HG03460 (cell line): Measurements from ENCODE around the gene NCKAP5.
"Not testable (repeated sequence)": the region's sequence is repeated elsewhere in the genome, so short reads cannot be mapped to it uniquely, and the experiment has no call there.

Experiments used
- ATAC-seq: cut with Tn5 transposase; IDR thresholded peaks from one replicate; pipeline ENCODE4 v1.9.1; 2021; ENCODE audit not compliant: unreplicated experiment

NCKAP5 gene

GRCh38 chr2:132701810-132702209 lies 866.5 kb downstream of the NCKAP5 start:
- no peak for ATAC-seq

- ATAC-seq, result not testable (repeated sequence)
Observed at GRCh38 chr2:132699802-132700201, 868.5 kb downstream of the NCKAP5 start.

- not testable (repeated sequence) for ATAC-seq
Observed at GRCh38 chr2:132698347-132698746, 869.9 kb downstream of the NCKAP5 start.

GRCh38 chr2:132697556-132698205 lies 870.6 kb downstream of the NCKAP5 start:
- no peak for ATAC-seq

GRCh38 chr2:132692816-132693215 lies 875.4 kb downstream of the NCKAP5 start:
- ATAC-seq, result no peak

GRCh38 chr2:132691556-132691955 lies 876.7 kb downstream of the NCKAP5 start:
- ATAC-seq, result no peak

GRCh38 chr2:132690664-132691303 lies 877.5 kb downstream of the NCKAP5 start:
- no peak for ATAC-seq

GRCh38 chr2:132681766-132682165 lies 886.5 kb downstream of the NCKAP5 start:
- no peak for ATAC-seq

GRCh38 chr2:132680544-132680943 lies 887.7 kb downstream of the NCKAP5 start:
- no peak for ATAC-seq

- ATAC-seq, result no peak
Observed at GRCh38 chr2:132678483-132678882, 889.8 kb downstream of the NCKAP5 start.

GRCh38 chr2:132677661-132678060 lies 890.6 kb downstream of the NCKAP5 start:
- no peak for ATAC-seq

- no peak for ATAC-seq
Observed at GRCh38 chr2:132676999-132677398, 891.3 kb downstream of the NCKAP5 start.

GRCh38 chr2:132671151-132671835 lies 897.0 kb downstream of the NCKAP5 start:
- ATAC-seq, result no peak

GRCh38 chr2:132670496-132671150 lies 897.6 kb downstream of the NCKAP5 start:
- no peak for ATAC-seq

- ATAC-seq, result no peak
Observed at GRCh38 chr2:132669908-132670495, 898.3 kb downstream of the NCKAP5 start, which contains the start of gene LYPD1. LYPD1 (minus strand) TSS chr2:132670205; CDS start chr2:132669932, 273 bp downstream.

- no peak for ATAC-seq
Observed at GRCh38 chr2:132668987-132669907, 899.0 kb downstream of the NCKAP5 start.

- ATAC-seq, result no peak
Observed at GRCh38 chr2:132668189-132668823, 900.0 kb downstream of the NCKAP5 start.

- no peak for ATAC-seq
Observed at GRCh38 chr2:132667706-132668105, 900.6 kb downstream of the NCKAP5 start.

- ATAC-seq, result no peak
Observed at GRCh38 chr2:132665401-132666140, 902.7 kb downstream of the NCKAP5 start.
